GM12872 (cell line): ENCODE measurements around the gene CHMP2A.

Experiments used
- CTCF ChIP-seq: IDR thresholded peaks from 3 replicates; pipeline ENCODE4 v1.5.1; 2011; ENCODE audit warnings: low read depth, mild to moderate bottlenecking, low read length, moderate library complexity; ENCODE audit not compliant: insufficient read depth

Gene CHMP2A

GRCh38 chr19:58553799-58554493 is 959 bp downstream of the CHMP2A start:
- no peak for TF ChIP-seq CTCF

DNA sequence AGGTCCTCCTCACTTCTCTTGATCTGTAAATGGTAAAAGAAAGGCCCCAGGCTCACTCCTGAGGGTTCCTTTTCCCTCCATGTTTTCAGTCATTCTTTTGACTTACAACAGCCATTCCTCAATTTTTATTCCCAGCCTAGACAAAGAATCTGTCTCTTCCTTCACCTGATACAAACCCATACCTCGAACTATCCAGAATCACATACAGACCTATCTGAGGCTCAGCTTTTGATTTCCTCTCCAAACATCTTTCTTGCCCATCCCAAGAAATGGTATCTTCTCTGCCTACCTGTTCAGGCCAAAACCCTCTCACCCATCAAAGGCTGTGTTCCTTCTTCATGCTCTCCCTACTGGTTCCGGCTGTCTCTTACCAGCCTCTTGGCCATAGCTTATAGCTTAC is 2.2 kb downstream of the CHMP2A start:
- TF ChIP-seq CTCF, result no peak

DNA sequence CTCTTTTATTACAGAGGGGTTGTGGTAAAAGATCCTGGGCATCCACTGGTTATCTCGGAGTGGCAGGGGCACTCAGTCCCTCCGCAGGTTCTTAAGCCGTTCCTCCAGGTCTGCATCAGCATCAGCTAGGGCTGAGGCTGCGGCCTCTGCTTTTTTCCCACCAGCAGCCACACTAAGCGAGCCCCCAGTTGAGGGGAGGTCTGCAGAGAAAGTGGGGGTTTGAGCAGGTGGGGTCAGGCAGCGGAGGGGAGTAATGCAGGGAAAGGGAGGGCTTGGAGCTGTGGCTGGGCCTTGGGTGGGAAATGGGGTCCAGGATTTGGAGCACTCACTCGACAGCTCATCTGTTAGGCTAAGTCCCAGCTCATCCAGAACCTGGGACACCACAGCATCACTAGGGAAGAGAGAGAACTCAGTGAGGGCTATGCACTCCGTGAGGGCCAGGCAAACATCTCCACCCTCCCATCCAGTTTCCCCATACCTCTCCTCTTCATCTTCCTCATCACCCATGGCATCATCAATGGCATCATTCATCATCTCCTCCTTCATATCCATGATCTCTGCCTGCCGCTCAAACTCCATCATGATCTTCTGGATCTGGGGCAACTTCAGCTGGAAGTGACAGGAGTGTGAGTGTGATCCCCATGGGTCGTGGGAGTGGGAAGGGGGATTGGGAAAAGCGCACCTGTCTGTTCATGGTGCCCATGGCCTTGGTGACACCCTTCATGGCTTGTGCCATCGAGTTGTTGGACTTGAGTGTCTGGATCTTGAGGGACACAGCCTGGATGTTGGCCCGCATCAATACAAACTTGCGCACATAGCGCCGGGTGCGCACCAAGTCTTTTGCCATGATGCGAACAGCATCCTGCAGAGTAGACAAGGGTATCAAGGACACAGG is 3.1 kb downstream of the CHMP2A start:
- no peak for TF ChIP-seq CTCF

- TF ChIP-seq CTCF, result no peak
Observed at GRCh38 chr19:58551123-58551497, 3.8 kb downstream of the CHMP2A start.

- TF ChIP-seq CTCF, result no peak
Observed at GRCh38 chr19:58550362-58551122, 4.4 kb downstream of the CHMP2A start.

- no peak for TF ChIP-seq CTCF
Observed at GRCh38 chr19:58549664-58550361, 5.1 kb downstream of the CHMP2A start.
